ENCODE data around the gene STK32C.

GRCh38 chr10:132212816-132213215 is 94.9 kb downstream of the STK32C start:
- no peak for TF ChIP-seq CTCF (IDR thresholded peaks at IDR 0.05; ENCODE audit: insufficient read depth, low read depth, low read length)
- no peak for TF ChIP-seq EZH2 (IDR thresholded peaks at IDR 0.05; ENCODE audit: insufficient read depth, low read length)
